ENCODE data around the gene SCYGR7.

The SCYGR7 gene

GRCh38 chr2:227759411-227760118 lies 31.4 kb downstream of the SCYGR7 start:
- no peak for FAIRE-seq

- peak; percentile 97 for FAIRE-seq
Observed at GRCh38 chr2:227761740-227762476, 33.8 kb downstream of the SCYGR7 start.

- no peak for FAIRE-seq
Observed at GRCh38 chr2:227765788-227766372, 37.7 kb downstream of the SCYGR7 start.

GRCh38 chr2:227766373-227766883 lies 38.3 kb downstream of the SCYGR7 start:
- no peak for FAIRE-seq

GRCh38 chr2:227767830-227768229 lies 39.7 kb downstream of the SCYGR7 start:
- no peak for FAIRE-seq

- FAIRE-seq, result no peak
Observed at GRCh38 chr2:227772197-227772661, 44.1 kb downstream of the SCYGR7 start.

GRCh38 chr2:227772932-227773331 lies 44.8 kb downstream of the SCYGR7 start:
- no peak for FAIRE-seq

GRCh38 chr2:227774011-227774624 lies 46.0 kb downstream of the SCYGR7 start:
- FAIRE-seq, result no peak

- no peak for FAIRE-seq
Observed at GRCh38 chr2:227774895-227775842, 47.0 kb downstream of the SCYGR7 start.

Data from endometrium (tissue), 2 donors.